Measurements from ENCODE around the gene DGCR8. TPM values are rescaled to one million over a fixed set of nuclear protein-coding genes. Genes with fewer than 3 reads are reported as not detected.
"Not testable (repeated sequence)": the region's sequence is repeated elsewhere in the genome, so short reads cannot be mapped to it uniquely, and the experiment has no call there.

Gene DGCR8
- total RNA-seq, 1 experiment from 2014 or later, result 23.0 TPM

DNA sequence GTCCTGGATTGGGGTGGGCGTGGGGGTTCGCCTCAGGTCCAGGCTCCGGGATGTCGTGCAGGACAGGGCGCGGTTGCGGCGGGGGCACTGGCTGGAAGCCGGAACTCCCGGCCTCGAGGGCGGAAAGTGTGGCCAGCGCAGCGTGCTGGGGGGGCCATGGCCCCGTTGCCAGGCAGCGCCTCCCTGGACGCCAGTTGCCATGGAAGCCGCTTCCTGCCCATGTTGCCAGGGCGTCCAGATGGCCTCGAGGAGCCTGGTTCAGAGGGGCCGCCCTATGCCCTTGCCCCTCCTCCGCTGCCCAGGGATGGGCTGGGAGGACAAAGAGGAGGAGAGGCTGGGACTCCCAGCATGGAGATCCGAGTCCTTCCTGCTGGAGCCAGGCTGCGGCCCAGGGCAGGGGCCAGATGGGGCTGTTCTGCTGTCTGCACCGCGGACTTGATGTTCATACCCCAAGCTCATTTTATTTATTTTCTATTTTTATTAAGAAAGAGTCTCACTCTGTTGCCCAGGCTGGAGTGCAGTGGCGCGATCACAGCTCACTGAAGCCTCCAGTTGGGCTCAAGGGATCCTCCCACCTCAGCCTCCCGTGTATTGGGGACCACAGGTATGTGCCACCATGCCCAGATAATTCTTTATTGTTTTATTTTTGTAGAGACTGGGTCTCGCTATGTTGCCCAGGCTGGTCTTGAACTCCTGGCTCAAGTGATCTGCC lies 75.4 kb downstream of the DGCR8 start:
- H3K27me3 ChIP-seq (ENCODE audit: control insufficient read depth, insufficient read depth, low read length), result no peaks in the 10 kb centered on the region
- DNase-seq, result no peak
- no peaks in the 10 kb centered on the region for H3K36me3 ChIP-seq (replicated peaks; ENCODE audit: control insufficient read depth, insufficient read depth, low read length)
- H3K4me3 ChIP-seq (ENCODE audit: insufficient read depth, low read depth, low read length), result no peak overlapping the region

DNA sequence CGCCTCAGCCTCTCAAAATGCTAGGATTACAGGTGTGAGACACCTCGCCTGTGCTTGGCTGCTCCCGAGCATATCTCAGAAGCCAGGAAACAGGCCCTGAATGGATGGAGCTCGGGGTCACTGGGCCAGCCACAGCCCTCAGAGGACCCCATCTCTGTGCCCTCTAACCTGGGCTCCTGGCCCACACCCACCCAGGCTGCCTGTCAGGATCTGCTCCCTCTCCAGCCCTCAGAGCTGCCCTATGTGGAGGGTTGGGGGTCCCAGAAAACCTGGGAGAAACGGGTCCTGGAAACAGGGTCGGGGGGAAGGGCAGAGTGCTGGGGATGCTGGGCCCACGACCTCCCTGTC lies 76.0 kb downstream of the DGCR8 start:
- Histone ChIP-seq H3K27me3 (ENCODE audit: control insufficient read depth, insufficient read depth, low read length) (no peaks in the 10 kb centered on the region), H3K4me3 (ENCODE audit: insufficient read depth, low read depth, low read length) (no peak overlapping the region), H3K36me3 (replicated peaks; ENCODE audit: control insufficient read depth, insufficient read depth, low read length) (no peaks in the 10 kb centered on the region)
- no peak for DNase-seq

GRCh38 chr22:20156611-20157429 lies 76.8 kb downstream of the DGCR8 start:
- peak; percentile 98 for DNase-seq
- Histone ChIP-seq H3K27me3 (ENCODE audit: control insufficient read depth, insufficient read depth, low read length) (no peaks in the 10 kb centered on the region), H3K4me3 (ENCODE audit: insufficient read depth, low read depth, low read length) (no peak overlapping the region), H3K36me3 (replicated peaks; ENCODE audit: control insufficient read depth, insufficient read depth, low read length) (no peaks in the 10 kb centered on the region)

GRCh38 chr22:20157430-20158183 lies 77.6 kb downstream of the DGCR8 start:
- DNase-seq, result no peak
- Histone ChIP-seq H3K36me3 (replicated peaks; ENCODE audit: control insufficient read depth, insufficient read depth, low read length) (no peaks in the 10 kb centered on the region), H3K4me3 (ENCODE audit: insufficient read depth, low read depth, low read length) (no peak overlapping the region), H3K27me3 (ENCODE audit: control insufficient read depth, insufficient read depth, low read length) (no peaks in the 10 kb centered on the region)

DNA sequence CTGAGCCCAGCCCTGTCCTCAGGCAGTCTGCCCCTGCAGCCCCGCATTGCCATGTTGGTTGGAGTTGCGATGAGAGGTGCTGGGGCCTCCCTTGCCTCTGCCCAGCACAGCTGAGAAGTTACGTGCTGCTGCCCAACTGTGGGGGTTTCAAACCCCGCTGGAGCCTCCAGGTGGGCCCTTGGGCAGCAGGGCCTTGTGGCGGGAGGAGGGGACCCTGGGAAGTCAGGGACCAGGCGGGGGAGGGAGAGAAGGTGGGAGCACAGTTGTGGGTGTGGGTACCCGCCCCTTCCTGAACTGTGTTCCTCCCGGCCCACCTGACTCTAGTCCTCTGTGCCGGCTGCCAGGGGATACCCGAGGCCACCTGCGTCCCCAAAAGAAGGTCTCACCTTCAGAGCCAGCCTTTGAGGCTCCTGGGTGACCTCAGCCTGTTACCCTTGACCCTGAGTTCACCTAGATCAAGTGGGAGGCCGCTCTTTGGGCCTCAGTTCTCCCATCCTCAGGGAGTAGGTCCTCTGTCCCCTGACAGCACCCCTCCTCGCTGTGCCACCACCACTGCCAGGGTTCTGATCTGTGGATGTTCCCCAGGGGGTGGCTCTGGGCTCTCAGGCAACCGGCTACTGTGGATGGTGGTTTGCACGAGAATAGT lies 78.5 kb downstream of the DGCR8 start:
- Histone ChIP-seq H3K4me3 (ENCODE audit: insufficient read depth, low read depth, low read length) (no peak overlapping the region), H3K36me3 (replicated peaks; ENCODE audit: control insufficient read depth, insufficient read depth, low read length) (no peaks in the 10 kb centered on the region), H3K27me3 (ENCODE audit: control insufficient read depth, insufficient read depth, low read length) (no peaks in the 10 kb centered on the region)
- DNase-seq, result no peak

- no peaks in the 10 kb centered on the region for H3K36me3 ChIP-seq (replicated peaks; ENCODE audit: control insufficient read depth, insufficient read depth, low read length)
- no peaks in the 10 kb centered on the region for H3K27me3 ChIP-seq (ENCODE audit: control insufficient read depth, insufficient read depth, low read length)
- DNase-seq, result peak; percentile 92
- no peak overlapping the region for H3K4me3 ChIP-seq (ENCODE audit: insufficient read depth, low read depth, low read length)
Measured at GRCh38 chr22:20159076-20159475, 79.0 kb downstream of the DGCR8 start.

- H3K36me3 ChIP-seq (replicated peaks; ENCODE audit: control insufficient read depth, insufficient read depth, low read length); H3K4me3 ChIP-seq (ENCODE audit: insufficient read depth, low read depth, low read length); H3K27me3 ChIP-seq (ENCODE audit: control insufficient read depth, insufficient read depth, low read length); DNase-seq: not testable (repeated sequence)
Measured at GRCh38 chr22:20159531-20159930, 79.5 kb downstream of the DGCR8 start.

DNA sequence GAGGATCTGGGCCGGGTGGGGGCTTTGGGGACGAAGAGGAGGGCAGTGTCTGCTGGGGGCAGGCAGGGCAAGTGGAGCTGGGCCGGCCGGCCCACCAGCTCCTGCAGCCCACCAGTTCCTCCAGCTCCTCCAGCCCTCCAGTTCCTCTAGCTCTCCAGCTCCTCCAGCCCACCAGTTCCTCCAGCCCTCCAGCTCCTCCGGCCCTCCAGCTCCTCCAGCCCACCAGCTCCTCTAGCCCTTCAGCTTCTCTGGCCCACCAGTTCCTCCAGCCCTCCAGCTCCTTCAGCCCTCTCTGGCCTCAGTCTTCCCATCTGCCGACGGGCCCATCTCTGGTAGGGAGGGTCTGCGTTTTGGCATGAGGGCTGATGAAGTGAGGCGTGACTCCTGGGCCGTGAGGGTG lies 80.0 kb downstream of the DGCR8 start:
- no peaks in the 10 kb centered on the region for H3K36me3 ChIP-seq (replicated peaks; ENCODE audit: control insufficient read depth, insufficient read depth, low read length)
- DNase-seq, result no peak
- no peaks in the 10 kb centered on the region for H3K27me3 ChIP-seq (ENCODE audit: control insufficient read depth, insufficient read depth, low read length)
- H3K4me3 ChIP-seq (ENCODE audit: insufficient read depth, low read depth, low read length), result no peak overlapping the region

Other genes with a start within 250 kb of the DGCR8 start
- gene GNB1L, start 225.4 kb upstream of the DGCR8 start, total RNA-seq (2014; rRNA removed; shearing (Covaris generic)), result 31.4 and 38.2 TPM in 2 replicates
- gene RTL10, start 225.4 kb upstream of the DGCR8 start, total RNA-seq (2014; rRNA removed; shearing (Covaris generic)), result 12.3 and 12.7 TPM in 2 replicates
- gene COMT, start 138.5 kb upstream of the DGCR8 start, total RNA-seq (2014; rRNA removed; shearing (Covaris generic)), result 1.4 and 1.7 TPM in 2 replicates
- gene TXNRD2, start 138.4 kb upstream of the DGCR8 start, total RNA-seq (2014; rRNA removed; shearing (Covaris generic)), result 3.3 and 5.0 TPM in 2 replicates
- gene ARVCF, start 63.4 kb upstream of the DGCR8 start, total RNA-seq (2014; rRNA removed; shearing (Covaris generic)), result 35.8 and 40.8 TPM in 2 replicates
- gene TANGO2, start 59.1 kb upstream of the DGCR8 start, total RNA-seq (2014; rRNA removed; shearing (Covaris generic)), result 11.3 and 15.7 TPM in 2 replicates
- 564 and 664 TPM in 2 replicates for gene RANBP1, start 35.9 kb downstream of the DGCR8 start, total RNA-seq (2014; rRNA removed; shearing (Covaris generic))
- 78.5 and 88.6 TPM in 2 replicates for gene TRMT2A, start 37.0 kb downstream of the DGCR8 start, total RNA-seq (2014; rRNA removed; shearing (Covaris generic))
- 15.6 and 16.6 TPM in 2 replicates for gene ZDHHC8, start 51.6 kb downstream of the DGCR8 start, total RNA-seq (2014; rRNA removed; shearing (Covaris generic))
- not detected in 2 replicates for gene CCDC188, start 70.8 kb downstream of the DGCR8 start, total RNA-seq (2014; rRNA removed; shearing (Covaris generic))
- 28.3 and 30.4 TPM in 2 replicates for gene RTN4R, start 188.1 kb downstream of the DGCR8 start, total RNA-seq (2014; rRNA removed; shearing (Covaris generic))
- gene DGCR6L, start 239.8 kb downstream of the DGCR8 start, total RNA-seq (2014; rRNA removed; shearing (Covaris generic)), result 78.3 and 115 TPM in 2 replicates

Measured in H7 (cell line).